GM12878 (cell line): ENCODE measurements around the gene CTBP1. TPM values are rescaled to one million over a fixed set of nuclear protein-coding genes. Genes with fewer than 3 reads are reported as not detected.

Experiments used
- ATAC-seq: fragments of 200-7000 bp; cut with Tn5 transposase; 3 replicates; pipeline ENCODE4 v1.9.1; 2020; ENCODE audit warnings: mild to moderate bottlenecking, moderate library complexity
- BruUV-seq: library from RNA; stranded (reverse); fragments of 400-500 nt; replicated peaks from 2 replicates; lab custom pipeline; 2021; lab: Mats Ljungman, UMichigan
- CTCF ChIA-PET: fragments of 300-600 bp; sonication (Branson Sonifier 250); formaldehyde crosslinking; extraction: SDS; loops from one replicate; lab custom pipeline; 2021; ENCODE audit warnings: inconsistent platforms; lab: Yijun Ruan, JAX
- POLR2A ChIA-PET: fragments of 350-600 bp; formaldehyde crosslinking; extraction: SDS; loops from one replicate; lab custom pipeline; 2021; ENCODE audit warnings: inconsistent platforms; lab: Charles Lee
- RAD21 ChIA-PET: fragments of 300-600 bp; sonication (Branson Sonifier 250); formaldehyde crosslinking; loops from one replicate; lab custom pipeline; 2023; ENCODE audit warnings: antibody characterized with exemption; ENCODE audit not compliant: unreplicated experiment; lab: Charles Lee
- SMC1A ChIA-PET: fragments of 300-600 bp; sonication (Branson Sonifier 250); formaldehyde crosslinking; loops from one replicate; lab custom pipeline; 2023; ENCODE audit not compliant: unreplicated experiment, uncharacterized antibody; lab: Charles Lee
- DNase-seq: peaks from one replicate; pipeline ENCODE4 v3.0.0-alpha.2; 2011; ENCODE audit warnings: low read depth, low spot score
- FAIRE-seq: peaks from 3 replicates; lab custom pipeline; 2011; peaks lifted over from hg19 to GRCh38; lab: Jason Lieb, UNC
- H2AFZ ChIP-seq: 2 replicates; pipeline ENCODE4 v1.6.0; 2011; ENCODE audit warnings: low read depth, low read length, control low read depth; ENCODE audit not compliant: control insufficient read depth
- H3K27ac ChIP-seq: 2 replicates; pipeline ENCODE4 v1.5.1; 2011; ENCODE audit warnings: control low read depth; ENCODE audit not compliant: control insufficient read depth, insufficient read depth
- H3K27me3 ChIP-seq, 2 experiments: replicated peaks in 1 of 2; 2 replicates each; pipeline versions ENCODE4 v1.6.0 to v1.6.1; 2011; ENCODE audit warnings: low read length in 1 of 2; ENCODE audit not compliant: control insufficient read depth in 2 of 2, insufficient read depth in 2 of 2
- H3K36me3 ChIP-seq, 2 experiments: 2 replicates each; pipeline ENCODE4 v1.5.1; 2011; ENCODE audit warnings: low read length in 1 of 2; ENCODE audit not compliant: control insufficient read depth in 2 of 2, insufficient read depth in 2 of 2
- H3K4me1 ChIP-seq: 2 replicates; pipeline ENCODE4 v1.6.1; 2011; ENCODE audit warnings: mild to moderate bottlenecking, low read length, moderate library complexity, mixed read lengths; ENCODE audit not compliant: control insufficient read depth, insufficient read depth
- H3K4me2 ChIP-seq: 2 replicates; pipeline ENCODE4 v1.6.0; 2011; ENCODE audit warnings: control low read depth; ENCODE audit not compliant: control insufficient read depth, insufficient read depth
- H3K4me3 ChIP-seq: fragments of 200-600 bp; sonication (generic); 2 replicates; pipeline ENCODE4 v1.5.1; 2016
- H3K79me2 ChIP-seq: 2 replicates; pipeline ENCODE4 v1.6.0; 2011; ENCODE audit warnings: low read length; ENCODE audit not compliant: control insufficient read depth, insufficient read depth
- H3K9ac ChIP-seq: 2 replicates; pipeline ENCODE4 v1.8.0; 2011; ENCODE audit warnings: low read length, control low read depth, mixed read lengths; ENCODE audit not compliant: control insufficient read depth, insufficient read depth
- H3K9me3 ChIP-seq: replicated peaks from 3 replicates; pipeline ENCODE4 v1.5.1; 2011; ENCODE audit warnings: mild to moderate bottlenecking, low read length; ENCODE audit not compliant: control insufficient read depth, insufficient read depth
- H4K20me1 ChIP-seq: 2 replicates; pipeline ENCODE4 v1.6.0; 2011; ENCODE audit not compliant: control insufficient read depth, insufficient read depth
- BMI1 ChIP-seq: fragments of 450-650 bp; IDR thresholded peaks from 2 replicates; pipeline ENCODE4 v1.6.1; 2016; ENCODE audit warnings: mild to moderate bottlenecking, moderate library complexity, borderline replicate concordance
- JUND ChIP-seq: IDR thresholded peaks from 2 replicates; pipeline ENCODE4 v1.6.1; 2012; ENCODE audit warnings: low read depth, mild to moderate bottlenecking, low read length, improper control_type of control experiment, moderate library complexity
- KLF5 ChIP-seq: fragments of 450-650 bp; IDR thresholded peaks from 2 replicates; pipeline ENCODE4 v1.6.1; 2014; ENCODE audit warnings: mild to moderate bottlenecking; ENCODE audit not compliant: partially characterized antibody
- SKIL ChIP-seq: fragments of 450-650 bp; IDR thresholded peaks from 2 replicates; pipeline ENCODE4 v1.6.1; 2017; ENCODE audit warnings: mild to moderate bottlenecking, low read depth, inconsistent platforms; ENCODE audit not compliant: poor library complexity, severe bottlenecking
- STAT3 ChIP-seq: IDR thresholded peaks from 2 replicates; pipeline ENCODE4 v1.6.1; 2011; ENCODE audit warnings: low read depth, low read length, improper control_type of control experiment
- TARDBP ChIP-seq: IDR thresholded peaks from 2 replicates; pipeline ENCODE4 v1.6.1; 2016; ENCODE audit warnings: borderline replicate concordance
- WGBS: methylation state at CpG from one replicate; pipeline ENCODE4 v1.1.6; 2016; ENCODE audit warnings: low lambda C conversion rate; ENCODE audit not compliant: insufficient replicate concordance, insufficient coverage; ENCODE audit errors: missing lambda C conversion rate; 5-methylcytosine and 5-hydroxymethylcytosine counted together
- in situ Hi-C: fragments of 300-500 bp; cut with MboI; formaldehyde crosslinking; loops from 9 replicates; pipeline ENCODE4 v1.14.3; 2018; ENCODE audit warnings: mixed read lengths
- intact Hi-C: fragments of 100-400 bp; cut with micrococcal nuclease; formaldehyde crosslinking; loops from one replicate; pipeline ENCODE4 v1.14.2; 2022; ENCODE audit not compliant: unreplicated experiment
- polyA plus RNA-seq, 11 experiments: library from polyadenylated mRNA; depleted of rRNA in 4 of 11; unstranded in 6 of 11; stranded (reverse) in 5 of 11; fragments of >200 nt; fragmentation: Nextera tagmentation in 4 of 11; fragmentation: Illumina TruSeq in 1 of 11; extraction: Ambion mirVana in 4 of 11; extraction: Trizol in 1 of 11; gene quantifications; 1 replicate in 1 of 11; 2 replicates in 10 of 11; pipeline versions ENCODE4 v1.2.1 to v1.2.3, GENCODE V29; 2011 to 2016; ENCODE audit warnings: inconsistent platforms in 2 of 11, missing spikeins in 2 of 11, low read depth in 1 of 11
- total RNA-seq, 4 experiments: library from RNA; depleted of rRNA in 3 of 4; stranded (reverse); fragments of >200 nt in 3 of 4; fragmentation: Illumina TruSeq in 1 of 4; extraction: Trizol in 1 of 4; gene quantifications; 2 replicates each; pipeline versions ENCODE4 v1.2.1 to v1.2.3, GENCODE V29; 2013 to 2021
- TF ChIP-seq, protein P1 (sequence below): fragments of 150-350 bp; IDR thresholded peaks from 2 replicates; pipeline ENCODE4 v1.6.1; 2016; ENCODE audit warnings: low read depth, low read length
- TF ChIP-seq, protein P2 (sequence below): fragments of 450-650 bp; IDR thresholded peaks from 2 replicates; pipeline ENCODE4 v1.6.1; 2014; ENCODE audit warnings: mild to moderate bottlenecking

Gene CTBP1
- total and polyA plus RNA-seq, 10 of the 15 experiments (the other 5 are each of a cell fraction or from before 2014, with no cell fraction given) = 7.4 to 182 (median 63.1) TPM

GRCh38 chr4:1249731-1250526 is 999 bp upstream of the CTBP1 start (continued):
- TF ChIP-seq, protein P1, sequence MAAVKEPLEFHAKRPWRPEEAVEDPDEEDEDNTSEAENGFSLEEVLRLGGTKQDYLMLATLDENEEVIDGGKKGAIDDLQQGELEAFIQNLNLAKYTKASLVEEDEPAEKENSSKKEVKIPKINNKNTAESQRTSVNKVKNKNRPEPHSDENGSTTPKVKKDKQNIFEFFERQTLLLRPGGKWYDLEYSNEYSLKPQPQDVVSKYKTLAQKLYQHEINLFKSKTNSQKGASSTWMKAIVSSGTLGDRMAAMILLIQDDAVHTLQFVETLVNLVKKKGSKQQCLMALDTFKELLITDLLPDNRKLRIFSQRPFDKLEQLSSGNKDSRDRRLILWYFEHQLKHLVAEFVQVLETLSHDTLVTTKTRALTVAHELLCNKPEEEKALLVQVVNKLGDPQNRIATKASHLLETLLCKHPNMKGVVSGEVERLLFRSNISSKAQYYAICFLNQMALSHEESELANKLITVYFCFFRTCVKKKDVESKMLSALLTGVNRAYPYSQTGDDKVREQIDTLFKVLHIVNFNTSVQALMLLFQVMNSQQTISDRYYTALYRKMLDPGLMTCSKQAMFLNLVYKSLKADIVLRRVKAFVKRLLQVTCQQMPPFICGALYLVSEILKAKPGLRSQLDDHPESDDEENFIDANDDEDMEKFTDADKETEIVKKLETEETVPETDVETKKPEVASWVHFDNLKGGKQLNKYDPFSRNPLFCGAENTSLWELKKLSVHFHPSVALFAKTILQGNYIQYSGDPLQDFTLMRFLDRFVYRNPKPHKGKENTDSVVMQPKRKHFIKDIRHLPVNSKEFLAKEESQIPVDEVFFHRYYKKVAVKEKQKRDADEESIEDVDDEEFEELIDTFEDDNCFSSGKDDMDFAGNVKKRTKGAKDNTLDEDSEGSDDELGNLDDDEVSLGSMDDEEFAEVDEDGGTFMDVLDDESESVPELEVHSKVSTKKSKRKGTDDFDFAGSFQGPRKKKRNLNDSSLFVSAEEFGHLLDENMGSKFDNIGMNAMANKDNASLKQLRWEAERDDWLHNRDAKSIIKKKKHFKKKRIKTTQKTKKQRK = no peak
- TF ChIP-seq KLF5 (no peak), JUND (peak; percentile 36; the same call in 1 of the 2 replicates)

DNA sequence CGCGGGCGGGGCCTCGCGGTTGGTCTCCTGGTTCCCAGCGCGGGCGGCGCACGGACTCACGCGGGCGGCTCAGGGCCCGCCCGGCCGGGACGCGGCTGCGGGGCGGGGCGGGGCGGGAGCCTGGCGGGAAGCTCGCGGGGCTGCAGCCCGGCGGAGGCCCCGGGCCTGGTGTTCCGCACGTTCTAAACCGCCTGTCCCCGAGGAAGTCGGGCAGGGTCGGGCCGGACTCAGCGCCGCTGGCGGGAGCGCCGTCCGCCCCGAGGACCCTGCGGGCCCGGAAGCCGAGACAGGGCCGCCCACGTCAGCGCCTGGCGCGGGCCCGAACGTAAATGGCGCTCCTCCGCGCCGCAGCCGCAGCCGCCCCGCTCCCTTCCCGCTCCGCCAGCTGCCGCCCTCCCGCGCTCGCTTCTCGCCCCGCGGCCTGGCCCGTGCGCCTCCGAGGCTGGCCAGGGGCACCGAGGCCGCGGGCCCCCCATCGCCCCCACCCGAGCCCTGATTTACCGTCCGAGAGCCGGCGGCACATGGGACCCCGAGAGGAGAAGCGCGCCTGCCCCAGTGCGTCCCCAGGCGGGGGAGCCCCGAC is 309 bp upstream of the CTBP1 start:
- peaks cover 24% of the 10 kb centered on the region for H3K4me1 ChIP-seq
- in situ Hi-C loops = no loop called here
- TF ChIP-seq BMI1 = no peak
- no peak for TF ChIP-seq SKIL
- TF ChIP-seq, protein P2, sequence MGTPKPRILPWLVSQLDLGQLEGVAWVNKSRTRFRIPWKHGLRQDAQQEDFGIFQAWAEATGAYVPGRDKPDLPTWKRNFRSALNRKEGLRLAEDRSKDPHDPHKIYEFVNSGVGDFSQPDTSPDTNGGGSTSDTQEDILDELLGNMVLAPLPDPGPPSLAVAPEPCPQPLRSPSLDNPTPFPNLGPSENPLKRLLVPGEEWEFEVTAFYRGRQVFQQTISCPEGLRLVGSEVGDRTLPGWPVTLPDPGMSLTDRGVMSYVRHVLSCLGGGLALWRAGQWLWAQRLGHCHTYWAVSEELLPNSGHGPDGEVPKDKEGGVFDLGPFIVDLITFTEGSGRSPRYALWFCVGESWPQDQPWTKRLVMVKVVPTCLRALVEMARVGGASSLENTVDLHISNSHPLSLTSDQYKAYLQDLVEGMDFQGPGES = no peak
- TF ChIP-seq STAT3 = no peak
- no peak for TF ChIP-seq TARDBP

More for the DNA sequence above, 309 bp upstream of the CTBP1 start:
- Histone ChIP-seq H3K36me3 (peaks cover 0 to 6% of the 10 kb centered on the region in 2 experiments; a peak in 2 of 4 replicates), H3K79me2 (peaks cover 51% of the 10 kb centered on the region), H3K27ac (peak overlapping the region; percentile 92), H3K4me2 (peak overlapping the region; percentile 57), H4K20me1 (peaks cover 7% of the 10 kb centered on the region; the same call in 1 of the 2 replicates), H3K4me3 (peak overlapping the region; percentile 83), H2AFZ (peak overlapping the region; percentile 65), H3K27me3 (no peaks in the 10 kb centered on the region), H3K9me3 (peaks cover 16% of the 10 kb centered on the region; the same call in 2 of the 3 replicates), H3K9ac (peak overlapping the region; percentile 89)
- ChIA-PET CTCF (interaction anchor here (2.6 to 3.7 kb wide), 2 partner anchors 18 to 97 kb away, joined by 12 to 21 read pairs; partner anchors contain the start of gene UVSSA), RAD21 (interaction anchor here (1.0 to 3.6 kb wide), 6 partner anchors 19 to 112 kb away, joined by 3 to 23 read pairs (median 6); partner anchors contain the start of gene UVSSA), SMC1A (interaction anchor here (0.7 to 2.3 kb wide), 3 partner anchors 19 to 97 kb away, joined by 3 to 12 read pairs (median 11); partner anchors contain the start of gene UVSSA), POLR2A (interaction anchor here (0.6 to 6.2 kb wide), 8 partner anchors 41 to 1767 kb away, joined by 3 to 42 read pairs (median 4); partner anchors contain the start of genes MAEA and UVSSA)
- peak; percentile 57 for ATAC-seq
- no peak for DNase-seq
- intact Hi-C loops = loop anchor here (1.0 to 5.0 kb wide), 5 partner anchors 18 to 117 kb away; no protein-coding TSS in a partner anchor
- no peak for FAIRE-seq
- under 1% methylated on average over 34 of the region's 86 CpGs for WGBS
- no TSS peak for BruUV-seq
